Rectal smooth muscle tissue (tissue), 1 donor: ENCODE data around the gene LHFPL2.

Source experiments
- H3K27ac ChIP-seq: one replicate; pipeline ENCODE4 v1.7.0; 2013; ENCODE audit warnings: low read depth, low read length, inconsistent platforms
- H3K27me3 ChIP-seq: one replicate; pipeline ENCODE4 v1.7.0; 2013; ENCODE audit warnings: low read length; ENCODE audit not compliant: control insufficient read depth, insufficient read depth
- H3K36me3 ChIP-seq: one replicate; pipeline ENCODE4 v1.7.0; 2013; ENCODE audit warnings: low read length; ENCODE audit not compliant: control insufficient read depth, insufficient read depth
- H3K4me1 ChIP-seq: one replicate; pipeline ENCODE4 v1.7.0; 2013; ENCODE audit warnings: low read length; ENCODE audit not compliant: control insufficient read depth, insufficient read depth
- H3K4me3 ChIP-seq: one replicate; pipeline ENCODE4 v1.7.0; 2013; ENCODE audit warnings: low read length
- H3K9ac ChIP-seq: one replicate; pipeline ENCODE4 v1.7.0; 2013; ENCODE audit warnings: low read length

LHFPL2 gene

GRCh38 chr5:78607864-78608263 is 40.7 kb downstream of the LHFPL2 start:
- H3K4me3 ChIP-seq: no peak overlapping the region
- H3K9ac ChIP-seq: no peak overlapping the region
- no peaks in the 10 kb centered on the region for H3K27me3 ChIP-seq
- H3K36me3 ChIP-seq: no peaks in the 10 kb centered on the region
- peaks cover 58% of the 10 kb centered on the region for H3K4me1 ChIP-seq
- no peak overlapping the region for H3K27ac ChIP-seq

- no peak overlapping the region for H3K9ac ChIP-seq
- H3K27me3 ChIP-seq: no peaks in the 10 kb centered on the region
- H3K4me1 ChIP-seq: peaks cover 48% of the 10 kb centered on the region
- no peak overlapping the region for H3K27ac ChIP-seq
- no peak overlapping the region for H3K4me3 ChIP-seq
- no peaks in the 10 kb centered on the region for H3K36me3 ChIP-seq
These were observed 42.3 kb downstream of the LHFPL2 start for GRCh38 chr5:78606241-78606640.

GRCh38 chr5:78605611-78606010 is 43.0 kb downstream of the LHFPL2 start:
- Histone ChIP-seq H3K9ac (no peak overlapping the region), H3K27me3 (no peaks in the 10 kb centered on the region), H3K27ac (peak overlapping the region; percentile 44), H3K4me1 (peaks cover 47% of the 10 kb centered on the region), H3K36me3 (no peaks in the 10 kb centered on the region), H3K4me3 (no peak overlapping the region)

- no peak overlapping the region for H3K4me3 ChIP-seq
- H3K27me3 ChIP-seq: no peaks in the 10 kb centered on the region
- H3K36me3 ChIP-seq: no peaks in the 10 kb centered on the region
- H3K27ac ChIP-seq: peak overlapping the region; percentile 44
- H3K4me1 ChIP-seq: peaks cover 41% of the 10 kb centered on the region
- H3K9ac ChIP-seq: no peak overlapping the region
These were observed 43.8 kb downstream of the LHFPL2 start for GRCh38 chr5:78604689-78605285.

GRCh38 chr5:78603636-78604175 is 44.9 kb downstream of the LHFPL2 start:
- Histone ChIP-seq H3K4me3 (no peak overlapping the region), H3K36me3 (no peaks in the 10 kb centered on the region), H3K4me1 (peaks cover 30% of the 10 kb centered on the region), H3K27me3 (no peaks in the 10 kb centered on the region), H3K9ac (no peak overlapping the region), H3K27ac (no peak overlapping the region)

- no peak overlapping the region for H3K9ac ChIP-seq
- no peak overlapping the region for H3K4me3 ChIP-seq
- peaks cover 30% of the 10 kb centered on the region for H3K4me1 ChIP-seq
- H3K27me3 ChIP-seq: no peaks in the 10 kb centered on the region
- H3K27ac ChIP-seq: no peak overlapping the region
- H3K36me3 ChIP-seq: no peaks in the 10 kb centered on the region
These were observed 46.2 kb downstream of the LHFPL2 start for GRCh38 chr5:78602400-78602799.

- Histone ChIP-seq H3K27me3 (no peaks in the 10 kb centered on the region), H3K9ac (no peak overlapping the region), H3K4me1 (peaks cover 30% of the 10 kb centered on the region), H3K27ac (peak overlapping the region; percentile 65), H3K36me3 (no peaks in the 10 kb centered on the region), H3K4me3 (no peak overlapping the region)
These were observed 46.8 kb downstream of the LHFPL2 start for GRCh38 chr5:78601559-78602314.

GRCh38 chr5:78600687-78601414 is 47.7 kb downstream of the LHFPL2 start:
- peak overlapping the region; percentile 65 for H3K27ac ChIP-seq
- H3K27me3 ChIP-seq: no peaks in the 10 kb centered on the region
- H3K4me3 ChIP-seq: no peak overlapping the region
- H3K36me3 ChIP-seq: no peaks in the 10 kb centered on the region
- H3K4me1 ChIP-seq: peaks cover 29% of the 10 kb centered on the region
- no peak overlapping the region for H3K9ac ChIP-seq

GRCh38 chr5:78598973-78599372 is 49.6 kb downstream of the LHFPL2 start:
- no peak overlapping the region for H3K4me3 ChIP-seq
- peaks cover 32% of the 10 kb centered on the region for H3K4me1 ChIP-seq
- no peaks in the 10 kb centered on the region for H3K27me3 ChIP-seq
- no peak overlapping the region for H3K27ac ChIP-seq
- no peaks in the 10 kb centered on the region for H3K36me3 ChIP-seq
- H3K9ac ChIP-seq: no peak overlapping the region

GRCh38 chr5:78597974-78598371 is 50.6 kb downstream of the LHFPL2 start:
- Histone ChIP-seq H3K4me3 (no peak overlapping the region), H3K27ac (no peak overlapping the region), H3K4me1 (peaks cover 42% of the 10 kb centered on the region), H3K9ac (no peak overlapping the region), H3K36me3 (no peaks in the 10 kb centered on the region), H3K27me3 (no peaks in the 10 kb centered on the region)

- Histone ChIP-seq H3K36me3 (no peaks in the 10 kb centered on the region), H3K27me3 (no peaks in the 10 kb centered on the region), H3K4me1 (peaks cover 44% of the 10 kb centered on the region), H3K4me3 (no peak overlapping the region), H3K9ac (no peak overlapping the region), H3K27ac (peak overlapping the region; percentile 1)
These were observed 51.3 kb downstream of the LHFPL2 start for GRCh38 chr5:78597068-78597973.
